Measurements from ENCODE around the gene GPBP1. TPM values are rescaled to one million over a fixed set of nuclear protein-coding genes. Genes with fewer than 3 reads are reported as not detected.

Gene GPBP1
- total RNA-seq, 1 experiment from 2014 or later = 100 TPM

DNA sequence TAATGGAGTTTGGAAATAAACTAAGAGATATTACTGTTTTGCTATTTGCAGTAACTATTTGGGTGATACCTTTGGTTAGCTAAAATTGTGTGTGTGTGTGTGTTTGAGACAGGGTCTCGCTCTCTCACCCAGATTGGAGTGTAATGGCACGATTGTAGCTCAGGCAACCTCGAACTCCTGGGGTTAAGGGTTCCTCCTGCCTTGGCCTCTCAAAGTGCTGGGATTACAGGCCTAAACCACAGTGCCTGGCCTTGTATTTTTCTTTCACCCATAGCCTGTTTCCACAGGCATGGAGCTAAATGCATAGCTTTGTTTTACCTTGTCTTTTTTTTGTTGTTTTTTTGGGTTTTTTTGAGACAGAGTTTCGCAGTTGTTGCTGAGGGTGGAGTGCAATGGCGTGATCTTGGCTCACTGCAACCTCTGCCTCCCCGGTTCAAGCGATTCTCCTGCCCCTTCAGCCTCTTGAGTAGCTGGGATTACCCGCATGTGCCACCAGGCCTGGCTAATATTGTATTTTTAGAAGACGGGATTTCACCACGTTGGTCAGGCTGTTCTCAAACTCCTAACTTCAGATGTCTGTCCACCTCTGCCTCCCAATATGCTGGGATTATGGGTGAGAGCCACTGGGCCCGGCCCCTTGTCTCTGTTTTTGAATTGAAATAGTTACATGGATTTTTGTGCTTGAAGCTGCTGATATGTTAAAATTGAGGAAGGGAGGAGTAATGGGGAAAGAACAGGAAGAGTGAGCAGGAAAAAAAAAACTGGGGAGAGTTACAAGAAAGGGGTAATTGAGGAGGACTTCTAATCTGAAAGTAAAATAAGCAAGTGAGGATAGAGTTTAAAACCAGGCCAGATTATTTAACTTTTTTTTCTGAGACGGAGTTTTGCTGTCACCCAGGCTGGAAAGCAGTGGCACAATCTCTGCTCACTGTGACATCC, 5.7 kb downstream of the GPBP1 start (continued):
- TF ChIP-seq USF2 (CRISPR knock-in tag; IDR thresholded peaks at IDR 0.05) = no peak
- no peak for TF ChIP-seq RELA (CRISPR knock-in tag; IDR thresholded peaks at IDR 0.05; ENCODE audit: borderline replicate concordance)
- TF ChIP-seq, protein P1, sequence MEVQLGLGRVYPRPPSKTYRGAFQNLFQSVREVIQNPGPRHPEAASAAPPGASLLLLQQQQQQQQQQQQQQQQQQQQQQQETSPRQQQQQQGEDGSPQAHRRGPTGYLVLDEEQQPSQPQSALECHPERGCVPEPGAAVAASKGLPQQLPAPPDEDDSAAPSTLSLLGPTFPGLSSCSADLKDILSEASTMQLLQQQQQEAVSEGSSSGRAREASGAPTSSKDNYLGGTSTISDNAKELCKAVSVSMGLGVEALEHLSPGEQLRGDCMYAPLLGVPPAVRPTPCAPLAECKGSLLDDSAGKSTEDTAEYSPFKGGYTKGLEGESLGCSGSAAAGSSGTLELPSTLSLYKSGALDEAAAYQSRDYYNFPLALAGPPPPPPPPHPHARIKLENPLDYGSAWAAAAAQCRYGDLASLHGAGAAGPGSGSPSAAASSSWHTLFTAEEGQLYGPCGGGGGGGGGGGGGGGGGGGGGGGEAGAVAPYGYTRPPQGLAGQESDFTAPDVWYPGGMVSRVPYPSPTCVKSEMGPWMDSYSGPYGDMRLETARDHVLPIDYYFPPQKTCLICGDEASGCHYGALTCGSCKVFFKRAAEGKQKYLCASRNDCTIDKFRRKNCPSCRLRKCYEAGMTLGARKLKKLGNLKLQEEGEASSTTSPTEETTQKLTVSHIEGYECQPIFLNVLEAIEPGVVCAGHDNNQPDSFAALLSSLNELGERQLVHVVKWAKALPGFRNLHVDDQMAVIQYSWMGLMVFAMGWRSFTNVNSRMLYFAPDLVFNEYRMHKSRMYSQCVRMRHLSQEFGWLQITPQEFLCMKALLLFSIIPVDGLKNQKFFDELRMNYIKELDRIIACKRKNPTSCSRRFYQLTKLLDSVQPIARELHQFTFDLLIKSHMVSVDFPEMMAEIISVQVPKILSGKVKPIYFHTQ (CRISPR knock-in tag; IDR thresholded peaks at IDR 0.05) = no peak
- TF ChIP-seq ZNF671 (CRISPR knock-in tag; IDR thresholded peaks at IDR 0.05) = no peak
- TF ChIP-seq FOXP4 (CRISPR knock-in tag; IDR thresholded peaks at IDR 0.05) = no peak
- no peak for TF ChIP-seq JAZF1 (CRISPR knock-in tag; IDR thresholded peaks at IDR 0.05)
- no peak for TF ChIP-seq NFATC4 (CRISPR knock-in tag; IDR thresholded peaks at IDR 0.05)

DNA sequence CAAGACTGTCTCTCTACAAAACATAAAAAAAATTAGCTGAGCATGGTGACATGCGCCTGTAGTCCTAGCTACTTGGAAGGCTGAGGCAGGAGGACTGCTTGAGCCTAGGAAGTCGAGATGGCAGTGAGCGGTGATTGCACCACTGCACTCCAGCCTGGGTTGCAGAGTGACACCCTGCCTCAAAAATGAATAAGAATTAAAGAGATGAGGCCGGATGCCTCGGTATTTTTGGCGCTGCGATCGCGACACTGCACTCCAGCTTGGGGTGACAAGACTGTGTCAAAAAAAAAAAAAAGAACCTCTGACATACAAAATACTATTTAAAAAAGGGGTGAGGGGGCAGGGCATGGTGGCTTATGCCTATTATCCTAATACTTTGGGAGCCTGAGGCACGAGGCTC, 7.3 kb downstream of the GPBP1 start:
- peaks cover 62% of the 10 kb centered on the region for H3K4me1 Mint-ChIP-seq
- no peak for ATAC-seq
- TF ChIP-seq FOXP4 (CRISPR knock-in tag; IDR thresholded peaks at IDR 0.05) (no peak), JUN (CRISPR knock-in tag; IDR thresholded peaks at IDR 0.05) (no peak), ATF1 (CRISPR knock-in tag; IDR thresholded peaks at IDR 0.05) (no peak), MXD4 (CRISPR knock-in tag; IDR thresholded peaks at IDR 0.05; ENCODE audit: borderline replicate concordance) (no peak), ZNF671 (CRISPR knock-in tag; IDR thresholded peaks at IDR 0.05) (no peak), HMGA2 (CRISPR knock-in tag; IDR thresholded peaks at IDR 0.05) (no peak)
- TF ChIP-seq, protein P2, sequence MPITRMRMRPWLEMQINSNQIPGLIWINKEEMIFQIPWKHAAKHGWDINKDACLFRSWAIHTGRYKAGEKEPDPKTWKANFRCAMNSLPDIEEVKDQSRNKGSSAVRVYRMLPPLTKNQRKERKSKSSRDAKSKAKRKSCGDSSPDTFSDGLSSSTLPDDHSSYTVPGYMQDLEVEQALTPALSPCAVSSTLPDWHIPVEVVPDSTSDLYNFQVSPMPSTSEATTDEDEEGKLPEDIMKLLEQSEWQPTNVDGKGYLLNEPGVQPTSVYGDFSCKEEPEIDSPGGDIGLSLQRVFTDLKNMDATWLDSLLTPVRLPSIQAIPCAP (CRISPR knock-in tag; IDR thresholded peaks at IDR 0.05) = no peak
- TF ChIP-seq, protein P3, sequence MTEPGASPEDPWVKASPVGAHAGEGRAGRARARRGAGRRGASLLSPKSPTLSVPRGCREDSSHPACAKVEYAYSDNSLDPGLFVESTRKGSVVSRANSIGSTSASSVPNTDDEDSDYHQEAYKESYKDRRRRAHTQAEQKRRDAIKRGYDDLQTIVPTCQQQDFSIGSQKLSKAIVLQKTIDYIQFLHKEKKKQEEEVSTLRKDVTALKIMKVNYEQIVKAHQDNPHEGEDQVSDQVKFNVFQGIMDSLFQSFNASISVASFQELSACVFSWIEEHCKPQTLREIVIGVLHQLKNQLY (CRISPR knock-in tag; IDR thresholded peaks at IDR 0.05) = no peak
- TF ChIP-seq, protein P4, sequence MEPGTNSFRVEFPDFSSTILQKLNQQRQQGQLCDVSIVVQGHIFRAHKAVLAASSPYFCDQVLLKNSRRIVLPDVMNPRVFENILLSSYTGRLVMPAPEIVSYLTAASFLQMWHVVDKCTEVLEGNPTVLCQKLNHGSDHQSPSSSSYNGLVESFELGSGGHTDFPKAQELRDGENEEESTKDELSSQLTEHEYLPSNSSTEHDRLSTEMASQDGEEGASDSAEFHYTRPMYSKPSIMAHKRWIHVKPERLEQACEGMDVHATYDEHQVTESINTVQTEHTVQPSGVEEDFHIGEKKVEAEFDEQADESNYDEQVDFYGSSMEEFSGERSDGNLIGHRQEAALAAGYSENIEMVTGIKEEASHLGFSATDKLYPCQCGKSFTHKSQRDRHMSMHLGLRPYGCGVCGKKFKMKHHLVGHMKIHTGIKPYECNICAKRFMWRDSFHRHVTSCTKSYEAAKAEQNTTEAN (CRISPR knock-in tag; IDR thresholded peaks at IDR 0.05) = no peak
- H3K36me3 Mint-ChIP-seq = peaks cover 38% of the 10 kb centered on the region
- no peak overlapping the region; the same call in 1 of the 2 replicates for H3K4me3 Mint-ChIP-seq
- no peaks in the 10 kb centered on the region for H3K9me3 Mint-ChIP-seq
- no peak for DNase-seq (ENCODE audit: low spot score)
- ChIA-PET CTCF (no interaction called here), POLR2A (no interaction called here)
- no peaks in the 10 kb centered on the region for H3K27me3 Mint-ChIP-seq (ENCODE audit: low read depth)
- H3K27ac Mint-ChIP-seq = no peak overlapping the region
